ENCODE data around the gene TMEM150B.

- TF ChIP-seq POLR2A (IDR thresholded peaks at IDR 0.05; ENCODE audit: low read length) (no peak), GATA1 (IDR thresholded peaks at IDR 0.05; ENCODE audit: low read depth, low read length) (no peak)
Measured at GRCh38 chr19:55348317-55349034, 23.3 kb upstream of the TMEM150B start.
